Heart left ventricle (tissue), 16 donors: ENCODE measurements around the gene CACNB4. TPM values are rescaled to one million over a fixed set of nuclear protein-coding genes. Genes with fewer than 3 reads are reported as not detected.

Source experiments
- ATAC-seq, 4 donors: fragments of 200-7000 bp; cut with Tn5 transposase; one replicate each; pipeline ENCODE4 v1.9.1; 2020 to 2022; ENCODE audit warnings: moderate library complexity in 4 of 4, mild to moderate bottlenecking in 3 of 4, moderate number of reproducible peaks in 1 of 4
- DNase-seq, 5 donors: peaks; one replicate each; pipeline ENCODE4 v3.0.0-alpha.2; 2020
- H3K27ac ChIP-seq, 12 donors: fragments of 200-600 bp; sonication (generic) in 4 of 12; one replicate each; pipeline versions ENCODE4 v1.5.0 to v1.8.0; 2016 to 2022; ENCODE audit warnings: mild to moderate bottlenecking in 2 of 12
- H3K27me3 ChIP-seq, 9 donors: fragments of 200-600 bp; sonication (generic) in 2 of 9; one replicate each; pipeline versions ENCODE4 v1.5.1 to v1.8.0; 2016 to 2022; ENCODE audit warnings: mild to moderate bottlenecking in 3 of 9
- H3K36me3 ChIP-seq, 9 donors: fragments of 200-600 bp; sonication (generic) in 2 of 9; one replicate each; pipeline versions ENCODE4 v1.5.0 to v1.8.0; 2018 to 2022; ENCODE audit warnings: mild to moderate bottlenecking in 2 of 9
- H3K4me1 ChIP-seq, 12 donors: fragments of 200-600 bp; sonication (generic) in 4 of 12; one replicate each; pipeline versions ENCODE4 v1.5.0 to v1.8.0; 2016 to 2022; ENCODE audit warnings: mild to moderate bottlenecking in 3 of 12
- H3K4me3 ChIP-seq, 12 donors: fragments of 200-600 bp; sonication (generic) in 4 of 12; one replicate each; pipeline versions ENCODE4 v1.5.0 to v1.8.0; 2017 to 2022; ENCODE audit warnings: mild to moderate bottlenecking in 9 of 12, moderate library complexity in 4 of 12
- H3K9me3 ChIP-seq, 12 donors: fragments of 200-600 bp; sonication (generic) in 4 of 12; one replicate each; pipeline versions ENCODE4 v1.5.0 to v1.8.0; 2016 to 2022; ENCODE audit warnings: mild to moderate bottlenecking in 1 of 12
- POLR2A ChIP-seq, 2 donors: fragments of 450-650 bp; IDR thresholded peaks; one replicate each; pipeline ENCODE4 v1.6.1; 2017; ENCODE audit warnings: antibody characterized with exemption in 2 of 2, mild to moderate bottlenecking in 2 of 2, moderate library complexity in 2 of 2
- WGBS, 4 donors: extraction: QIAGEN DNeasy Blood & Tissue Kit in 2 of 4; methylation state at CpG; one replicate each; pipeline versions ENCODE4 v1.1.5 to v1.1.7; 2013 to 2018; 5-methylcytosine and 5-hydroxymethylcytosine counted together
- intact Hi-C, 10 donors: fragments of 100-400 bp; cut with DNase I; formaldehyde crosslinking; loops; one replicate each; pipeline versions ENCODE4 v1.11.1 to v1.14.2; 2022
- polyA plus RNA-seq, 2 donors: library from polyadenylated mRNA; stranded (reverse); fragments of 200-250 nt; gene quantifications; one replicate each; pipeline ENCODE4 v1.2.3, GENCODE V29; 2013
- total RNA-seq, 9 donors: library from RNA; depleted of rRNA in 2 of 9; stranded (reverse); fragments of >200 nt in 2 of 9; fragmentation: NEBNext Ultra II Directional in 3 of 9; extraction: Animal tissue kit (Norgen Biotek cat#: 25700) in 3 of 9; gene quantifications; one replicate each; pipeline versions ENCODE4 v1.1.0 to v1.2.4, GENCODE V29; 2016 to 2023
- TF ChIP-seq, protein P1 (sequence below), 12 donors: fragments of 200-600 bp; sonication (generic) in 4 of 12; IDR thresholded peaks; one replicate each; pipeline versions ENCODE4 v1.5.0 to v1.8.0; 2018 to 2022; ENCODE audit warnings: antibody characterized with exemption in 12 of 12, mild to moderate bottlenecking in 5 of 12
- donor health status: ischemic (EF 13 %, LVEDD 7.1; RV severe dilation, severe dysfunction).
- donor health status: healthy with polysubstance abuse.
- donor health status: DM: no; HTN: yes; CAD: no.
- donor health status: DM: no; HTN: no; CAD: no.
- donor health status: ischemic (EF 25% LVEDD 6.9; RV normal size, moderate dysfunction).
- donor health status: ischemic (EF 25% LVEDD 5.7; RV mildly dilated, moderate dysfunction).
- donor health status: healthy.
- donor health status: DM: yes; HTN: yes; CAD: no.
- donor health status: ischemic (EF 35%, LVEDD 5.7; RV mildly dilated, moderate dysfunction).
- donor health status: nonischemic (EF 11% LVEDD 7.7; RV severe dilation, severe dysfunction).
- donor health status: DM: yes; HTN: yes; CAD: no.
- donor health status: PGD.
- donor health status: ischemic (EF 29% LVEDD 5.4; RV normal size, mild dysfunction).
- donor health status: nonischemic (EF 23%, LVEDD 6.1; RV moderate dilation, normal function).

The CACNB4 gene
- total and polyA plus RNA-seq, 11 donors: 0.03 to 1.5 (median 0.39) TPM

DNA sequence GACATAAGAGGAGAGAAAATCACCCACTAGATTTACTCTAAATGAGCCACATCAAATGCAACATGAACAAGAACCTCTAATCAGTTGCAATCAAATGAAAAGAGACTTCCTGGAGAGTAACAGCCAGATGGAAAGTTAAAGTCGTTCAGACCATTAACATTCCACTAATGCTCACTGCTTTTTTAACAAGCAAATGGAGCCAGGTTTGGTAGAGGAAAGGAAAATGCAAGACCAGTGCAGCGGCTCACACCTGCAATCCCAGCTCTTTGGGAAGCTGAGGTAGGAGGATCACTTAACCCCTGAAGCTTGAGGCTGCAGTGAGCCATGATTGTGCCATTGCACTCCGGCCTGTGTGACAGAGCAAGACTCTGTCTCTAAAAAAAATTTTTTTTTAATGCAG is 48.5 kb downstream of the CACNB4 start:
- intact Hi-C loops: no loop called here
- ATAC-seq: no peak

DNA sequence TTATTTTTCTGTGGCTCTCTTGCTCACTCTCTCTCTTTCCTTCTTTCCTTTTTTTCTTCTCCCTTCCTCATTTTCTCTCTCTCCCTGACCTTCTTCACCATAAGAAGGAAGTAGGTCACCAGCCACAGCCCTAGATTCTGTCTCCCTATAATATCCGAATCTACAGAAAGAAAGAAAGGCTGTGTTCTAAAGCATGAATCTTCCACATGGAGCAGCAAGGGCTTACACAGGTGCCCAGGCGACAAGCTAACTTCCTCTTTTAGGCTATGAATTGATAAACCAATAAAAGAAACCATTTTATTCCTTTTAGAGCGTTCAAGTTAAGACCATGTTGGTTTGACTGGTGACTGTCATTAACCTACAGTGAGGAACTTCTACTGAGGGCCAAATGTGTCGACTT is 49.3 kb downstream of the CACNB4 start:
- H3K9me3 ChIP-seq: no peaks in the 10 kb centered on the region
- ATAC-seq: no peak
- peaks cover 0 to 8% (median 0%) of the 10 kb centered on the region in 12 donors for H3K4me1 ChIP-seq
- no peak overlapping the region for H3K4me3 ChIP-seq
- TF ChIP-seq POLR2A (IDR thresholded peaks at IDR 0.05): no peak
- TF ChIP-seq, protein P1, sequence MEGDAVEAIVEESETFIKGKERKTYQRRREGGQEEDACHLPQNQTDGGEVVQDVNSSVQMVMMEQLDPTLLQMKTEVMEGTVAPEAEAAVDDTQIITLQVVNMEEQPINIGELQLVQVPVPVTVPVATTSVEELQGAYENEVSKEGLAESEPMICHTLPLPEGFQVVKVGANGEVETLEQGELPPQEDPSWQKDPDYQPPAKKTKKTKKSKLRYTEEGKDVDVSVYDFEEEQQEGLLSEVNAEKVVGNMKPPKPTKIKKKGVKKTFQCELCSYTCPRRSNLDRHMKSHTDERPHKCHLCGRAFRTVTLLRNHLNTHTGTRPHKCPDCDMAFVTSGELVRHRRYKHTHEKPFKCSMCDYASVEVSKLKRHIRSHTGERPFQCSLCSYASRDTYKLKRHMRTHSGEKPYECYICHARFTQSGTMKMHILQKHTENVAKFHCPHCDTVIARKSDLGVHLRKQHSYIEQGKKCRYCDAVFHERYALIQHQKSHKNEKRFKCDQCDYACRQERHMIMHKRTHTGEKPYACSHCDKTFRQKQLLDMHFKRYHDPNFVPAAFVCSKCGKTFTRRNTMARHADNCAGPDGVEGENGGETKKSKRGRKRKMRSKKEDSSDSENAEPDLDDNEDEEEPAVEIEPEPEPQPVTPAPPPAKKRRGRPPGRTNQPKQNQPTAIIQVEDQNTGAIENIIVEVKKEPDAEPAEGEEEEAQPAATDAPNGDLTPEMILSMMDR (IDR thresholded peaks at IDR 0.05): no peak
- no peak overlapping the region for H3K27ac ChIP-seq
- WGBS, 4 donors: 80 to 93% (median 90%) methylated on average over 4 of the region's 4 CpGs
- H3K27me3 ChIP-seq: no peaks in the 10 kb centered on the region
- H3K36me3 ChIP-seq: no peaks in the 10 kb centered on the region
- intact Hi-C loops: no loop called here
- no peak for DNase-seq

More for the DNA sequence above, 48.5 kb downstream of the CACNB4 start:
- TF ChIP-seq, protein P1 (IDR thresholded peaks at IDR 0.05): no peak
- no peak for TF ChIP-seq POLR2A (IDR thresholded peaks at IDR 0.05)
- 55 to 62% (median 60%) methylated on average over 3 of the region's 3 CpGs for WGBS, 4 donors
- Histone ChIP-seq H3K27ac (no peak overlapping the region), H3K4me1 (peaks cover 0 to 12% (median 0%) of the 10 kb centered on the region in 12 donors), H3K4me3 (no peak overlapping the region), H3K36me3 (no peaks in the 10 kb centered on the region), H3K9me3 (no peaks in the 10 kb centered on the region), H3K27me3 (no peaks in the 10 kb centered on the region)
- no peak for DNase-seq

DNA sequence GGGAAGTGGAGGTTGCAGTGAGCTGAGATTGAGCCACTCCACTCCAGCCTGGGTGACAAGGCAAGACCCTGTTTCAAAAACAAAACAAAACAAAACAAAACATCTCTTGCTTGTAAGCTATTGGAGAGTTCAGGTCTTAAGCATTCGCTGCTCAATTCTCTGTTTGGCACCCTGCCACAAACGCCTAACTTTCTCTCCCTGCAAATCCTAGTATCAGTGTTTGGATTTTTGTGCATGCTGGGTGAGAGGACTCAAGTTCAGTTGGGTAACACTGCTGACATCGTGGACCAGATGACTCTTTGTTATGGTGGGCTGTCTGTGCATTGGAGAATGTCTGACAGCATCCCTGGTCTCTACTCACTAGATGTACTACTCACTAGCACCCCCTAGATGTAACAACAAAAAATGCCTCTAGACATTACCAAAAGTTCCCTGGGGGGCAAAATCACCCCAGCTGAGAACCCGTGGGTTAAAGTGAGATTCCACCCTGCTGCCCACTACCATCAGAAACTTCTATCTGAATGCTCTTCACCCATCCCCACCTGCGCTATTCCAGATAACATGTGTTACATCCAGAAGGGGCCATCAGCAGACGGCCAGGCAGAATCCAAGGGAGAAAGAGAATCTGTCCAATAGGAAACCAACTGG is 50.9 kb downstream of the CACNB4 start:
- whole genome bisulfite sequencing, 4 donors: 61 to 69% (median 66%) methylated on average over 6 of the region's 6 CpGs
- intact Hi-C loops: no loop called here
- no peak for ATAC-seq

DNA sequence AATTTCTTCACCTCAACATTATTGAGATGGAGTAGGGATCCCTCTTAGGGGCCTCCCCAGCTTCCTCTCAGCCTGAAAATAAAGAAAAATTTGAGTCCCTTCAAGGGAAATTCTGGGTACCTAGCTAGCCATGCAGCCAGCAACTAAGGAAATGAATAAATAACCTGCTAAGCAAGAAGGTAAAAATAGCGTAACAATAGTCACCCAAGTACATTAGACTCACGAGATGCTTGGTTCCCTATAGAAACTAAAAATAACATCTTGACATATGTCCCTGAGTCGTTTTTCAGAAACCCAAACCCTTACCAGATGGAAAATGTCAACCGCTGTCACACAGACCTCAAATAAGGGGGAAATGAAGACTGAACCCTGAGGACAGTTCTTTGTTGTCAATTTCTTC is 51.9 kb downstream of the CACNB4 start:
- no peak for DNase-seq
- WGBS, 4 donors: 70 to 79% (median 72%) methylated on average over 4 of the region's 4 CpGs
- Histone ChIP-seq H3K27me3 (no peaks in the 10 kb centered on the region), H3K9me3 (no peaks in the 10 kb centered on the region), H3K27ac (no peak overlapping the region), H3K4me1 (peaks cover 0 to 12% (median 0%) of the 10 kb centered on the region in 12 donors), H3K36me3 (no peaks in the 10 kb centered on the region), H3K4me3 (no peak overlapping the region)
- intact Hi-C loops: no loop called here
- no peak for TF ChIP-seq POLR2A (IDR thresholded peaks at IDR 0.05)
- TF ChIP-seq, protein P1 (IDR thresholded peaks at IDR 0.05): no peak
- ATAC-seq: no peak

More for the DNA sequence above, 50.9 kb downstream of the CACNB4 start:
- Histone ChIP-seq H3K9me3 (no peaks in the 10 kb centered on the region), H3K4me1 (peaks cover 0 to 8% (median 0%) of the 10 kb centered on the region in 12 donors), H3K27ac (no peak overlapping the region), H3K27me3 (no peaks in the 10 kb centered on the region), H3K4me3 (no peak overlapping the region), H3K36me3 (no peaks in the 10 kb centered on the region)
- TF ChIP-seq, protein P1 (IDR thresholded peaks at IDR 0.05): peak in 6 of 12 donors; percentile 12 to 39 (median 30)
- TF ChIP-seq POLR2A (IDR thresholded peaks at IDR 0.05): no peak
- no peak for DNase-seq
